SJCRH30 (cell line): ENCODE measurements around the gene DNAI2. TPM values are rescaled to one million over a fixed set of nuclear protein-coding genes. Genes with fewer than 3 reads are reported as not detected.
"Not testable (repeated sequence)": the region's sequence is repeated elsewhere in the genome, so short reads cannot be mapped to it uniquely, and the experiment has no call there.

Experiments used
- DNase-seq, 2 experiments: peaks; one replicate each; pipeline ENCODE4 v3.0.0-alpha.2; 2015 to 2020
- H3K27ac ChIP-seq: fragments of 250-450 bp; sonication (Bioruptor Pico); 2 replicates; pipeline ENCODE4 v1.5.1; 2020; ENCODE audit warnings: mild to moderate bottlenecking, moderate library complexity
- H3K27me3 ChIP-seq: fragments of 250-450 bp; sonication (Bioruptor Pico); 2 replicates; pipeline ENCODE4 v1.5.1; 2020; ENCODE audit warnings: mild to moderate bottlenecking, moderate library complexity
- H3K36me3 ChIP-seq: fragments of 250-450 bp; sonication (Bioruptor Pico); 2 replicates; pipeline ENCODE4 v1.5.1; 2020; ENCODE audit warnings: mild to moderate bottlenecking, moderate library complexity
- H3K4me1 ChIP-seq: fragments of 250-450 bp; sonication (Bioruptor Pico); 2 replicates; pipeline ENCODE4 v1.5.1; 2020; ENCODE audit warnings: mild to moderate bottlenecking, moderate library complexity
- H3K4me3 ChIP-seq: fragments of 250-450 bp; sonication (Bioruptor Pico); 2 replicates; pipeline ENCODE4 v1.5.1; 2020; ENCODE audit warnings: mild to moderate bottlenecking, moderate library complexity
- H3K9me3 ChIP-seq: fragments of 250-450 bp; sonication (Bioruptor Pico); replicated peaks from 2 replicates; pipeline ENCODE4 v1.5.1; 2020; ENCODE audit warnings: mild to moderate bottlenecking, moderate library complexity
- total RNA-seq: library from RNA; depleted of rRNA; stranded (reverse); fragments of >200 nt; shearing (Covaris generic); gene quantifications from 2 replicates; pipeline ENCODE4 v1.2.3, GENCODE V29; 2014

The DNAI2 gene
- total RNA-seq, 1 experiment from 2014 or later, result not detected

DNA sequence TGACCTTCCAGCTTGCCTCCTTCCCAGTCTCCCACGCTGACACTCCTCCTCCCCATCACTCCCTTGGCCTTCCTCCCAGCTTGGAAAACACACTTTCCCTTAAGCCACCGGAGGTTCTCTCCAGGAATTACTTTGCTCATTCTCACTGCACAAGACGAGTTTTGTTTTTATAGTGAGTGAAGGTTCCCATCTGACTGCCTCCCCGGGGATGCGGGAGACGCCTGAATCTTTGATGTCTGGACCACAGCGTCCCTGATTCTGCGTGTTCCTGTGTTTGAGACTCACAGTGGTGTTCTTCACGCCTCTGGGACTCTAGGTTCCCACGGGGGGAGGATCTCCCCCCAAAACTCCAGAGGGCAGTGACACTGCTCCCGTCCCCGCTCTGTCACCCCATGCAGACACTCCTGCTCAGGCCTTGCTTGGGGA, 2.0 kb downstream of the DNAI2 start:
- Histone ChIP-seq H3K9me3 (no peaks in the 10 kb centered on the region), H3K36me3 (no peaks in the 10 kb centered on the region), H3K4me1 (peaks cover 20% of the 10 kb centered on the region), H3K27me3 (peaks cover 28% of the 10 kb centered on the region), H3K27ac (no peak overlapping the region), H3K4me3 (no peak overlapping the region)
- no peak for DNase-seq

- no peak overlapping the region for H3K27ac ChIP-seq
- no peak for DNase-seq
Observed at GRCh38 chr17:74276541-74277009, 2.5 kb downstream of the DNAI2 start.

GRCh38 chr17:74277935-74278334, 3.9 kb downstream of the DNAI2 start:
- peaks cover 7% of the 10 kb centered on the region; the same call in 1 of the 2 replicates for H3K4me1 ChIP-seq
- DNase-seq, result no peak
- H3K4me3 ChIP-seq, result no peak overlapping the region
- H3K27me3 ChIP-seq, result peaks cover 28% of the 10 kb centered on the region
- H3K27ac ChIP-seq, result no peak overlapping the region
- no peaks in the 10 kb centered on the region for H3K36me3 ChIP-seq
- H3K9me3 ChIP-seq, result no peaks in the 10 kb centered on the region

More at GRCh38 chr17:74276541-74277009, 2.5 kb downstream of the DNAI2 start:
- Histone ChIP-seq H3K4me1 (peaks cover 18% of the 10 kb centered on the region), H3K9me3 (no peaks in the 10 kb centered on the region), H3K4me3 (no peak overlapping the region), H3K36me3 (no peaks in the 10 kb centered on the region), H3K27me3 (peaks cover 28% of the 10 kb centered on the region)

GRCh38 chr17:74279617-74280016, 5.6 kb downstream of the DNAI2 start:
- DNase-seq, H3K9me3 ChIP-seq, H3K4me1 ChIP-seq, H3K36me3 ChIP-seq, H3K27ac ChIP-seq, H3K4me3 ChIP-seq: not testable (repeated sequence)
- peaks cover 28% of the 10 kb centered on the region for H3K27me3 ChIP-seq

DNA sequence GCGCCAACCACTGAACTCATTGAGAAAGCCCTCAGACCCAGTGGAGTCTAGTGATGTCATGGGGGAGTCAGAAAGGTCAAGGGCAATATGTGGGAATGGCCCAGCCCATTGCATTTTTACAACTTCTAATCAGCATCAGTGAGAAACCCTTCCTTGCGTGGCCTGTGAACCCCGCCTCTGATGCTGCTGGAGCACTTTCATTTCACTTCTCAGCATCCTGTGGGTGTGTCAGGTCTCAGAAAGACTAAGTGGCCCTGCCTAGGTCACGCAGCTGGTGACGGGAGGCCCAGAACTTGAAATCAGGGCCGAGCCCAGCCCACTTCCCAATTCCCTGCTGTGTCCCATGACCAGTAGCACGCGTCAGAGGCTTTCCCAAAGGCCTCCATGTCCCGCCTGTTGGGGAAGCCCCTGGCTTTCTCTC, 6.1 kb downstream of the DNAI2 start:
- H3K9me3 ChIP-seq, result no peaks in the 10 kb centered on the region
- H3K27ac ChIP-seq, result no peak overlapping the region
- no peak for DNase-seq
- H3K27me3 ChIP-seq, result peaks cover 25% of the 10 kb centered on the region
- no peaks in the 10 kb centered on the region for H3K36me3 ChIP-seq
- H3K4me1 ChIP-seq, result peaks cover 7% of the 10 kb centered on the region; the same call in 1 of the 2 replicates
- no peak overlapping the region for H3K4me3 ChIP-seq

DNA sequence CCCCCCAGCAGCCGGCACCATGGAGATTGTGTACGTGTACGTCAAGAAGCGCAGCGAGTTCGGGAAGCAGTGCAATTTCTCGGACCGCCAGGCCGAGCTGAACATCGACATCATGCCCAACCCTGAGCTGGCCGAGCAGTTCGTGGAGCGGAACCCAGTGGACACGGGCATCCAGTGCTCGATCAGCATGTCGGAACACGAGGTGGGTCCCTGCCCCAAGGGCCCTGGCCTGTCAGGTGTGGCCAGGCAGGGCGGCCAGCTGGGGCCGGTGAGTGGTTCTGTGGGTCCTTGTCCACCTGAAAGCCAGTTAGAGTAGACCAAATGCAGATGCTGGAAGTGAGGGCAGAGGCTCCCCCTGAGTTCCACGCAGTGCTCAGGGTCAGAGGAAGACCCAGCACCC, 7.8 kb downstream of the DNAI2 start:
- no peak for DNase-seq
- Histone ChIP-seq H3K27ac (no peak overlapping the region), H3K9me3 (no peaks in the 10 kb centered on the region), H3K4me1 (peaks cover 11% of the 10 kb centered on the region), H3K36me3 (no peaks in the 10 kb centered on the region), H3K27me3 (peaks cover 11% of the 10 kb centered on the region), H3K4me3 (no peak overlapping the region)

- not testable (repeated sequence) for H3K27ac ChIP-seq, DNase-seq, H3K27me3 ChIP-seq, H3K4me3 ChIP-seq, H3K36me3 ChIP-seq, H3K9me3 ChIP-seq
- H3K4me1 ChIP-seq, result peaks cover 11% of the 10 kb centered on the region
Observed at GRCh38 chr17:74282274-74282586, 8.2 kb downstream of the DNAI2 start.

- no peak for DNase-seq
- H3K4me1 ChIP-seq, result peaks cover 11% of the 10 kb centered on the region
- H3K27ac ChIP-seq, result no peak overlapping the region
- H3K4me3 ChIP-seq, result no peak overlapping the region
- no peaks in the 10 kb centered on the region for H3K9me3 ChIP-seq
- no peaks in the 10 kb centered on the region for H3K36me3 ChIP-seq
- peaks cover 4% of the 10 kb centered on the region; the same call in 1 of the 2 replicates for H3K27me3 ChIP-seq
Observed at GRCh38 chr17:74282587-74283370, 8.7 kb downstream of the DNAI2 start.

DNA sequence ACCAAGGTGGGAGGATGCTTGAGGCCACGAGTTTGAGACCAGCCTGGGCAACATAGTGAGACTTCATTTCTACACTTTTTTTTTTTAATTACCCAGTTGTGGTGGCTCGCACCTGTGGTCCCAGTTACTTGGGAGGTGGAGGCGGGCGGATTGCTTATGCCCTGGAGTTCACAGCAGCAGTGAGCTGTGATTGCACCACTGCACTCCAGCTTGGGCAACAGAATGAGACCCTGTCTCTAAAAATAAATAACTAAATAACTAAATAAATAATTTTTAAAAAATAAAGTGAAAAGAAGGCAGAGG, 9.3 kb downstream of the DNAI2 start:
- Histone ChIP-seq H3K27ac (no peak overlapping the region), H3K27me3 (peaks cover 3% of the 10 kb centered on the region; the same call in 1 of the 2 replicates), H3K4me1 (peaks cover 11% of the 10 kb centered on the region), H3K4me3 (no peak overlapping the region), H3K9me3 (no peaks in the 10 kb centered on the region), H3K36me3 (no peaks in the 10 kb centered on the region)
- no peak for DNase-seq

- no peaks in the 10 kb centered on the region for H3K36me3 ChIP-seq
- H3K9me3 ChIP-seq, result no peaks in the 10 kb centered on the region
- peaks cover 15% of the 10 kb centered on the region for H3K27me3 ChIP-seq
- no peak overlapping the region for H3K27ac ChIP-seq
- DNase-seq, result no peak
- no peak overlapping the region for H3K4me3 ChIP-seq
- peaks cover 11% of the 10 kb centered on the region for H3K4me1 ChIP-seq
Observed at GRCh38 chr17:74287031-74287602, 13.1 kb downstream of the DNAI2 start.

- Histone ChIP-seq H3K9me3 (no peaks in the 10 kb centered on the region), H3K36me3 (no peaks in the 10 kb centered on the region), H3K4me1 (peaks cover 7% of the 10 kb centered on the region; the same call in 1 of the 2 replicates), H3K27me3 (peaks cover 16% of the 10 kb centered on the region), H3K27ac (no peak overlapping the region), H3K4me3 (no peak overlapping the region)
- DNase-seq, result no peak
Observed at GRCh38 chr17:74288785-74289184, 14.8 kb downstream of the DNAI2 start.

DNA sequence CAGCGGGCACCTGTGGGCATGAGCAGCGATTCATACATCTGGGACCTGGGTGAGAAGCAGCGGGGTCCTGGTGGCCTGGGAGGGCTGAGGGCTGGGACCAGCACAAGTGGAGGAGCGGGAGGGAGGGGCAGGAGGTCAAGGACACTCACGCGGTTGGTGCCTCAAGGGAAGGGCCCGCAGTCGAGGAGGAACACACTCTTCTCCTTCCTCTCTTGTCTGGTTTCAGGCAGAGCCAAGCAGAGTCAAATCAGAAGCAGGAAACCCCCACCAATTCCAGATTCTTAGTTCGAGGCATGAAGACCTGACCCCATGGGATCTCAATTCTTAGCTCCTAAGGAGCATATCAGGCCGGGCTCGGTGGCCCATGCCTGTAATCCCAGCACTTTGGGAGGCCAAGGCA, 15.7 kb downstream of the DNAI2 start:
- Histone ChIP-seq H3K9me3 (no peaks in the 10 kb centered on the region), H3K4me1 (peaks cover 6% of the 10 kb centered on the region; the same call in 1 of the 2 replicates), H3K36me3 (no peaks in the 10 kb centered on the region), H3K4me3 (no peak overlapping the region), H3K27ac (no peak overlapping the region), H3K27me3 (peaks cover 16% of the 10 kb centered on the region)
- no peak for DNase-seq

DNA sequence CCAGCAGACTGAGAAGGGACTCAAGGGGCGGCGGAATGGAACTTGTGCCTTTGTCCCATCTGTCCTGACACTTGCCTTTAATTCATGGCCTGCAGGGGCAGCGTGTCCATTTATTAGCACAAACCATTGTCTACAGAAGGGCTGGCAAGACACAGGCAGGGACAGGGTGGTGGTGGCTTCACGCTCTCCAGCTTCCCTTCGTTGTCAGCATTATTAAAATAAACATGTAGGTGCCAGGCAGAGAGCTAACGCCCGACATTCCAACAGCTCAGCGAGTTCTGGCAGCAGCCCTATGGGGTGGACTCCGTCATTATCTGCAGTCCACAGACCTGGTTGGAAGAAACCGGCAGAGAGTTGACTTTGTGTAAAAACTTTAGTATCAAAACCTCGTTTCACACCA, 16.3 kb downstream of the DNAI2 start:
- H3K4me1 ChIP-seq, result peaks cover 2% of the 10 kb centered on the region; the same call in 1 of the 2 replicates

DNA sequence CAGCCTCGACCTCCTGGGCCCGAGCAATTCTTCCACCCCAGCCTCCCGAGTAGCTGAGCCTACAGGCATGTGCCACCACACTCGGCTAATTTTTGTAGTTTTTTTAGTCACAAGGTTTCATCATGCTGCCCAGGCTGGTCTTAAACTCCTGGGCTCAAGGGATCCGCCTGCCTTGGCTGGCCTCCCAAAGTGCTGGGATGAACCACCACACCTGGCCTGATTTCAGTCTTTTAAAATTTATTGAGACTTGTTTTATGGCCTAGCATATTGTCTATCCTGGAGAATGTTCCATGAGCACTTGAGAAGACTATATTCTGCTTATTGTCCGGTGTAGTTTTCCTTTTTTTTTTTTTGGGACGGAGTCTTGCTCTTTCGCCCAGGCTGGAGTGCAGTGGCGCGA, 18.5 kb downstream of the DNAI2 start:
- no peaks in the 10 kb centered on the region for H3K4me1 ChIP-seq
- no peak overlapping the region for H3K4me3 ChIP-seq
- H3K9me3 ChIP-seq, result no peaks in the 10 kb centered on the region
- no peak overlapping the region for H3K27ac ChIP-seq
- DNase-seq, result no peak
- peaks cover 16% of the 10 kb centered on the region for H3K27me3 ChIP-seq
- no peaks in the 10 kb centered on the region for H3K36me3 ChIP-seq

More for the DNA sequence above, 16.3 kb downstream of the DNAI2 start:
- H3K4me3 ChIP-seq, result no peak overlapping the region
- no peak for DNase-seq
- peaks cover 16% of the 10 kb centered on the region for H3K27me3 ChIP-seq
- no peak overlapping the region for H3K27ac ChIP-seq
- H3K36me3 ChIP-seq, result no peaks in the 10 kb centered on the region
- H3K9me3 ChIP-seq, result no peaks in the 10 kb centered on the region

- Histone ChIP-seq H3K4me3 (no peak overlapping the region), H3K27me3 (peaks cover 14% of the 10 kb centered on the region), H3K27ac (no peak overlapping the region), H3K4me1 (no peaks in the 10 kb centered on the region), H3K9me3 (no peaks in the 10 kb centered on the region), H3K36me3 (no peaks in the 10 kb centered on the region)
- no peak for DNase-seq
Observed at GRCh38 chr17:74295625-74296547, 21.9 kb downstream of the DNAI2 start.
